GM19099 (cell line): ENCODE data around the gene HAX1.

Experiments
- POLR2A ChIP-seq: IDR thresholded peaks from 3 replicates; pipeline ENCODE4 v1.6.1; 2011; ENCODE audit warnings: low read depth; ENCODE audit not compliant: insufficient read length; ENCODE audit errors: extremely low read depth

The HAX1 gene

GRCh38 chr1:154324669-154325582 lies 52.5 kb downstream of the HAX1 start, which contains the start of gene ATP8B2:
Gene ATP8B2, plus strand, starts transcription at chr1:154325525. Its CDS starts 2,617 bp downstream, at chr1:154328142.
- no peak for TF ChIP-seq POLR2A
